Esophagus squamous epithelium (tissue), 5 donors: ENCODE results near the gene PTBP2. TPM values are rescaled to one million over a fixed set of nuclear protein-coding genes. Genes with fewer than 3 reads are reported as not detected.
A peak's percentile ranks its signal among the peaks of the same experiment; 100 is the strongest.

Experiments
- DNase-seq: peaks from one replicate; lab custom pipeline; 2025; lab: John Stamatoyannopoulos, UW
- H3K27ac ChIP-seq, 4 donors: fragments of 200-600 bp; sonication (generic); one replicate each; pipeline ENCODE4 v1.5.1; 2016 to 2019; ENCODE audit warnings: mild to moderate bottlenecking in 1 of 4
- H3K27me3 ChIP-seq, 4 donors: fragments of 200-600 bp; sonication (generic); 1 replicate in 3 of 4; 2 replicates in 1 of 4; pipeline versions ENCODE4 v1.5.1 to v1.6.0; 2017 to 2021; ENCODE audit warnings: antibody characterized with exemption in 1 of 4
- H3K36me3 ChIP-seq, 3 donors: fragments of 200-600 bp; sonication (generic); one replicate each; pipeline ENCODE4 v1.5.1; 2016 to 2019
- H3K4me1 ChIP-seq, 3 donors: fragments of 200-600 bp; sonication (generic); one replicate each; pipeline ENCODE4 v1.5.1; 2017 to 2019
- H3K4me3 ChIP-seq, 4 donors: fragments of 200-600 bp; sonication (generic); 1 replicate in 3 of 4; 2 replicates in 1 of 4; pipeline ENCODE4 v1.5.1; 2016 to 2019; ENCODE audit warnings: mild to moderate bottlenecking in 2 of 4, moderate library complexity in 1 of 4
- H3K9me3 ChIP-seq, 3 donors: fragments of 200-600 bp; sonication (generic); one replicate each; pipeline ENCODE4 v1.5.1; 2016 to 2019
- POLR2A ChIP-seq, 4 donors: fragments of 450-650 bp; IDR thresholded peaks; one replicate each; pipeline ENCODE4 v1.6.1; 2017; ENCODE audit warnings: antibody characterized with exemption in 4 of 4, mild to moderate bottlenecking in 4 of 4, moderate library complexity in 3 of 4
- WGBS, 2 donors: methylation state at CpG; one replicate each; pipeline ENCODE4 v1.1.5; 2018; 5-methylcytosine and 5-hydroxymethylcytosine counted together
- intact Hi-C: fragments of 100-400 bp; cut with DNase I; formaldehyde crosslinking; loops from one replicate; pipeline ENCODE4 v1.15.0; 2022
- total RNA-seq, 4 donors: library from RNA; depleted of rRNA; stranded (reverse); fragments of >200 nt; gene quantifications; one replicate each; pipeline ENCODE4 v1.1.0, GENCODE V29; 2016
- TF ChIP-seq, protein P1 (sequence below), 6 experiments: fragments of 450-650 bp in 4 of 6; fragments of 200-600 bp in 2 of 6; sonication (generic) in 2 of 6; IDR thresholded peaks; one replicate each; pipeline ENCODE4 v1.5.1; 2016 to 2019; ENCODE audit warnings: antibody characterized with exemption in 6 of 6, mild to moderate bottlenecking in 4 of 6, moderate library complexity in 4 of 6
- donor health status: DM: yes; HTN: yes; CAD: no.

PTBP2 gene
- total RNA-seq, 4 donors from 2014 or later = 15.8 to 51.3 (median 23.8) TPM

DNA sequence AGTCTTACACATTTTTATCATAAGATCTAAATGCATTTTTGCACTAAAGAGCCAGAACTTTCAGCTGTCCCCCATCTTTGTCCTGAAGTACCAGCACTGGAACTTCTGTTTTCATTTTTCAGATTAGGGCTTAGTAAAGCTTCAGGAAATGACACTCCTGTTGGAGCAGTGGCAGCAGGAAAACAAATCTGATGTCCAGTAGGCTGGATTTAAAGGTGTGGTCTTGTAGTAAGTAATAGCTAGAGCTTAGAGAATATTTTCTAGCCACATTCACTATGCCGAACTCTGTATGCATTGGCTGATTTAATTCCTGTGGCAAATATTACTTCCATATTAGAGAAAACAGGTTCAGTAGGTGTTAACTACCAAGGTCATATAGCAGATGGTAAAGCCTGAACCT, 103.6 kb downstream of the PTBP2 start:
- WGBS, 2 donors = 78 to 100% methylated on average over 1 of the region's 1 CpG
- H3K9me3 ChIP-seq = no peaks in the 10 kb centered on the region
- TF ChIP-seq POLR2A (IDR thresholded peaks at IDR 0.05) = no peak
- TF ChIP-seq, protein P1, sequence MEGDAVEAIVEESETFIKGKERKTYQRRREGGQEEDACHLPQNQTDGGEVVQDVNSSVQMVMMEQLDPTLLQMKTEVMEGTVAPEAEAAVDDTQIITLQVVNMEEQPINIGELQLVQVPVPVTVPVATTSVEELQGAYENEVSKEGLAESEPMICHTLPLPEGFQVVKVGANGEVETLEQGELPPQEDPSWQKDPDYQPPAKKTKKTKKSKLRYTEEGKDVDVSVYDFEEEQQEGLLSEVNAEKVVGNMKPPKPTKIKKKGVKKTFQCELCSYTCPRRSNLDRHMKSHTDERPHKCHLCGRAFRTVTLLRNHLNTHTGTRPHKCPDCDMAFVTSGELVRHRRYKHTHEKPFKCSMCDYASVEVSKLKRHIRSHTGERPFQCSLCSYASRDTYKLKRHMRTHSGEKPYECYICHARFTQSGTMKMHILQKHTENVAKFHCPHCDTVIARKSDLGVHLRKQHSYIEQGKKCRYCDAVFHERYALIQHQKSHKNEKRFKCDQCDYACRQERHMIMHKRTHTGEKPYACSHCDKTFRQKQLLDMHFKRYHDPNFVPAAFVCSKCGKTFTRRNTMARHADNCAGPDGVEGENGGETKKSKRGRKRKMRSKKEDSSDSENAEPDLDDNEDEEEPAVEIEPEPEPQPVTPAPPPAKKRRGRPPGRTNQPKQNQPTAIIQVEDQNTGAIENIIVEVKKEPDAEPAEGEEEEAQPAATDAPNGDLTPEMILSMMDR (IDR thresholded peaks at IDR 0.05) = no peak
- no peak overlapping the region for H3K27ac ChIP-seq
- H3K4me1 ChIP-seq = no peaks in the 10 kb centered on the region
- H3K4me3 ChIP-seq = no peak overlapping the region
- no peaks in the 10 kb centered on the region for H3K27me3 ChIP-seq
- DNase-seq = no peak
- intact Hi-C loops = no loop called here
- H3K36me3 ChIP-seq = peaks cover 0 to 6% (median 0%) of the 10 kb centered on the region in 3 donors

DNA sequence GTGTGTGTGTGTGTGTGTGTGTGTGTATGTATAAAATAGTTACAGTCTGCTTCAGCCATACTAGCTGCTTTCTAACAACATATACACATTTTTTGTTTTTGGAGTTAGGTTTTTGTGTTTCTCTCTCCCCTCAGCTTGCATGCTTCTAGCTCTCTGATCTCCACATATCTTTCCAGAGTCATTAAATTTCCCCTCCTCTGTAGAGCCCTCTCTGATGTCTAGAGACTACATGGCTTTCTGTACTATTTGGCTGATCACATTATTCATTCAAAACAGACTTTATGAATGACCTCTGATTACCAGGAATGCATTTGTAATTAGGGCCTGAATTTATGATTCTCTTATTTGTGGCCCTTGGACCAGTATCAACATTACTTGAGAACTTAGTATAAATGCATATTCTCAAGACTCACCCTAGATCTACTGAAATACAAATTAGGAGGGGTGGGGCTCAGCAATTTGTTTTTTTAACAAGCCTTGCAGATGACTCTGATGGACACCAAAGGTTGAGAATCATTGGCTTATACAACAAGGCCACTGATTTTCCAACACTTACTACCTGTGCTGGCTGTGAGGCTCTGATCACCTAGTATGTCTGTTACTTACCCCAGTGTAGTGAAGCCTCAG, 104.5 kb downstream of the PTBP2 start:
- intact Hi-C loops = no loop called here
- Histone ChIP-seq H3K9me3 (no peaks in the 10 kb centered on the region), H3K27me3 (no peaks in the 10 kb centered on the region), H3K36me3 (peaks cover 0 to 6% (median 0%) of the 10 kb centered on the region in 3 donors), H3K27ac (no peak overlapping the region), H3K4me1 (no peaks in the 10 kb centered on the region), H3K4me3 (no peak overlapping the region)
- DNase-seq = no peak
- no peak for TF ChIP-seq POLR2A (IDR thresholded peaks at IDR 0.05)
- TF ChIP-seq, protein P1 (IDR thresholded peaks at IDR 0.05) = no peak

DNA sequence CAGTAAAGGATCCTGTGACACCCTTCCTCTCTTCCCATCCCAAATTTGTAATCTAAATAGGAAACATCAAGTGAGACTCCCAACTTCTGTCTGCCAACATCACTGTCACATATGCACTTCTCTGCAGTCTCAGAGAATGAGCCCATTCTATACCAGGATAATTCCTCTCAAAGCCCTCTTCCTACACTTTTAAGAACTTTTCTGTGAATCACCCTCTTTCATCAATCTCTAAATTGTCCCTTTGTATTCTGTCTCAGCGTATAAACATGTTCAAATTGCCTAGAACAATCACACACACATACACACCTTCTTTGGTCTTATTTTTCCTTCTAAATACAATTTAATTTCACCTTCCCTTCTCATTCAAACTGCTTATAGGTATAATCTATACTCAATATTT, 111.8 kb downstream of the PTBP2 start:
- 90 to 93% methylated on average over 1 of the region's 1 CpG for WGBS, 2 donors

DNA sequence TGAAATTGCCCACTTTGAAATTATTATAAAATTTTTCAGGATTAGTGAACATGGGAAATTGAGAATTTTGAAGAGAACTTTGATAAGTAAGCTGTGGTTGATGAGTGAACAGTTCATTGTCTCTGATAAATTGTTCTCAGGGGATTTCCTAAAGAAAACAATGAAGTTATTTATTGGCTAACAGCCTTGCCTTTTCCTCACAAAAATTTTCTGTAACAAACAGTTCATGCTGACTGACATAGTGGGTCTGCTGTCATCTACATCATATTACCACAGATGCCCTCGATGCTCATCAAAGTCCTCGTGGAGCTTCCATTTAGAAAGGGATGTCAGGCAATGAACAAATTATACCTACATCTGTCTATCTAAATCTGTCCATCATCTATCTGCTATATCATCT, 113.4 kb downstream of the PTBP2 start:
- TF ChIP-seq, protein P1 (IDR thresholded peaks at IDR 0.05) = no peak
- no peak for TF ChIP-seq POLR2A (IDR thresholded peaks at IDR 0.05)
- no peak for DNase-seq
- H3K36me3 ChIP-seq = no peaks in the 10 kb centered on the region
- intact Hi-C loops = no loop called here
- H3K9me3 ChIP-seq = no peaks in the 10 kb centered on the region
- no peaks in the 10 kb centered on the region for H3K27me3 ChIP-seq
- H3K27ac ChIP-seq = no peak overlapping the region
- WGBS, 2 donors = 55 to 84% methylated on average over 2 of the region's 2 CpGs
- no peak overlapping the region for H3K4me3 ChIP-seq
- peaks cover 0 to 12% (median 0%) of the 10 kb centered on the region in 3 donors for H3K4me1 ChIP-seq

More for the DNA sequence above, 111.8 kb downstream of the PTBP2 start:
- no peak for DNase-seq
- Histone ChIP-seq H3K36me3 (no peaks in the 10 kb centered on the region), H3K4me3 (no peak overlapping the region), H3K27me3 (no peaks in the 10 kb centered on the region), H3K9me3 (no peaks in the 10 kb centered on the region), H3K27ac (no peak overlapping the region), H3K4me1 (peaks cover 0 to 12% (median 0%) of the 10 kb centered on the region in 3 donors)
- TF ChIP-seq, protein P1 (IDR thresholded peaks at IDR 0.05) = no peak
- no peak for TF ChIP-seq POLR2A (IDR thresholded peaks at IDR 0.05)
- intact Hi-C loops = no loop called here

DNA sequence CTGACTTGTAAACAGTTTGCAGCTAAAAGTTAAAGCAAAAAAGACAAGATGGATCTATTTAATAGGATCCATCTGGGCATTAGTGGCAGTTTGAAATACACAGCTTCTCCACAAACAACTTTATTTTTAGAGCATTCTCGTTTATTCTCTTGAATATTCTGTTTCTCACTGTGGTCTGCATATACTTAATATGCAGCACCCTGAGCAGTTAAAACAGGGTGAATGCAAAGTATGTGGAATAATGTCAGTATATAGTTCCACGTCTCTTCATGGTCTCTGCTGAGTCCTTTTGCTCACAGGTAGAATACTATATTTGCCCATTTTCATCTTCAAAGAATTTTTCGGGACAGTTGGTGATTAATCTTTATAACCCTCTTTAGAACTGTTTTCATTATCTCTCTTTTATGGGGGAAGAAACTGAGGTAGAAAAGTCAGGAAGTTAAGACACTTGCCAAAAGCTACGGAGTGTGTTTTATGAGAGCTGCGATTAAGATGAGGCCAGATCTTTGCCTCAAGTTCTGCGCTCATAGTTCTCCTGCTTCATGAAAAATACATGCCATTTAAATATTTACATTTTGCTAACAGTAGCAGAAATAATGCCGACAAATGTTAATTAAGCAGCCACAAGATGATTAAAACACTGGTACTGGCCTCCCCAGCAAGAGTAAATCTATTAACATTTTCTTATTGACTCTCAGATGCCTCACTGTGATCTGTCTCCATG, 115.6 kb downstream of the PTBP2 start:
- no peaks in the 10 kb centered on the region for H3K27me3 ChIP-seq
- H3K4me3 ChIP-seq = no peak overlapping the region
- no peak for DNase-seq
- no peak for TF ChIP-seq POLR2A (IDR thresholded peaks at IDR 0.05)
- TF ChIP-seq, protein P1 (IDR thresholded peaks at IDR 0.05) = no peak
- intact Hi-C loops = no loop called here
- H3K36me3 ChIP-seq = no peaks in the 10 kb centered on the region
- 64 to 66% methylated on average over 7 of the region's 7 CpGs for WGBS, 2 donors
- peak overlapping the region in 2 of 4 donors; percentile 47 to 52 for H3K27ac ChIP-seq
- peaks cover 0 to 12% (median 0%) of the 10 kb centered on the region in 3 donors for H3K4me1 ChIP-seq
- H3K9me3 ChIP-seq = no peaks in the 10 kb centered on the region
